GM10266 (cell line): ENCODE measurements around the gene KCTD21.

Experiments used
- DNase-seq: peaks from one replicate; pipeline ENCODE4 v3.0.0; 2012; ENCODE audit errors: extremely low spot score
- TF ChIP-seq, protein P1 (sequence below): IDR thresholded peaks from 2 replicates; pipeline ENCODE4 v1.5.1; 2012; ENCODE audit warnings: mild to moderate bottlenecking, low read depth; ENCODE audit not compliant: control insufficient read depth, insufficient read depth; ENCODE audit errors: missing control alignments

KCTD21 gene

DNA sequence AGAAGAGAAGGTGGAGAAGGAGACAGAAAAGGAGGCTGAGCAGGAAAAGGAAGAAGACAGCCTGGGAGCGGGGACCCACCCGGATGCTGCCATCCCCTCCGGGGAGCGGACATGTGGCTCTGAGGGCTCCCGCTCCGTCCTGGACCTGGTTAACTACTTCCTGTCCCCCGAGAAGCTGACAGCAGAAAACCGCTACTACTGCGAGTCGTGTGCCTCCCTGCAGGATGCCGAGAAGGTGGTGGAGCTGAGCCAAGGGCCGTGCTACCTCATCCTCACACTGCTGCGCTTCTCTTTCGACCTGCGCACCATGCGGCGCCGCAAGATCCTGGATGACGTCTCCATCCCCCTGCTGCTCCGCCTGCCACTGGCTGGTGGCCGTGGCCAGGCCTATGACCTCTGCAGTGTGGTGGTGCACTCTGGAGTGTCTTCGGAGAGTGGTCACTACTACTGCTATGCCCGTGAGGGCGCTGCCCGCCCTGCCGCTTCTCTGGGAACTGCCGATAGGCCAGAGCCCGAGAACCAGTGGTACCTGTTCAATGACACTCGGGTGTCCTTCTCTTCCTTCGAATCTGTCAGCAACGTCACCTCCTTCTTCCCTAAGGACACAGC is 21.7 kb upstream of the KCTD21 start:
- TF ChIP-seq, protein P1, sequence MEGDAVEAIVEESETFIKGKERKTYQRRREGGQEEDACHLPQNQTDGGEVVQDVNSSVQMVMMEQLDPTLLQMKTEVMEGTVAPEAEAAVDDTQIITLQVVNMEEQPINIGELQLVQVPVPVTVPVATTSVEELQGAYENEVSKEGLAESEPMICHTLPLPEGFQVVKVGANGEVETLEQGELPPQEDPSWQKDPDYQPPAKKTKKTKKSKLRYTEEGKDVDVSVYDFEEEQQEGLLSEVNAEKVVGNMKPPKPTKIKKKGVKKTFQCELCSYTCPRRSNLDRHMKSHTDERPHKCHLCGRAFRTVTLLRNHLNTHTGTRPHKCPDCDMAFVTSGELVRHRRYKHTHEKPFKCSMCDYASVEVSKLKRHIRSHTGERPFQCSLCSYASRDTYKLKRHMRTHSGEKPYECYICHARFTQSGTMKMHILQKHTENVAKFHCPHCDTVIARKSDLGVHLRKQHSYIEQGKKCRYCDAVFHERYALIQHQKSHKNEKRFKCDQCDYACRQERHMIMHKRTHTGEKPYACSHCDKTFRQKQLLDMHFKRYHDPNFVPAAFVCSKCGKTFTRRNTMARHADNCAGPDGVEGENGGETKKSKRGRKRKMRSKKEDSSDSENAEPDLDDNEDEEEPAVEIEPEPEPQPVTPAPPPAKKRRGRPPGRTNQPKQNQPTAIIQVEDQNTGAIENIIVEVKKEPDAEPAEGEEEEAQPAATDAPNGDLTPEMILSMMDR = no peak
- DNase-seq = no peak

GRCh38 chr11:78209478-78209877 is 21.1 kb upstream of the KCTD21 start:
- TF ChIP-seq, protein P1 = no peak
- DNase-seq = no peak

DNA sequence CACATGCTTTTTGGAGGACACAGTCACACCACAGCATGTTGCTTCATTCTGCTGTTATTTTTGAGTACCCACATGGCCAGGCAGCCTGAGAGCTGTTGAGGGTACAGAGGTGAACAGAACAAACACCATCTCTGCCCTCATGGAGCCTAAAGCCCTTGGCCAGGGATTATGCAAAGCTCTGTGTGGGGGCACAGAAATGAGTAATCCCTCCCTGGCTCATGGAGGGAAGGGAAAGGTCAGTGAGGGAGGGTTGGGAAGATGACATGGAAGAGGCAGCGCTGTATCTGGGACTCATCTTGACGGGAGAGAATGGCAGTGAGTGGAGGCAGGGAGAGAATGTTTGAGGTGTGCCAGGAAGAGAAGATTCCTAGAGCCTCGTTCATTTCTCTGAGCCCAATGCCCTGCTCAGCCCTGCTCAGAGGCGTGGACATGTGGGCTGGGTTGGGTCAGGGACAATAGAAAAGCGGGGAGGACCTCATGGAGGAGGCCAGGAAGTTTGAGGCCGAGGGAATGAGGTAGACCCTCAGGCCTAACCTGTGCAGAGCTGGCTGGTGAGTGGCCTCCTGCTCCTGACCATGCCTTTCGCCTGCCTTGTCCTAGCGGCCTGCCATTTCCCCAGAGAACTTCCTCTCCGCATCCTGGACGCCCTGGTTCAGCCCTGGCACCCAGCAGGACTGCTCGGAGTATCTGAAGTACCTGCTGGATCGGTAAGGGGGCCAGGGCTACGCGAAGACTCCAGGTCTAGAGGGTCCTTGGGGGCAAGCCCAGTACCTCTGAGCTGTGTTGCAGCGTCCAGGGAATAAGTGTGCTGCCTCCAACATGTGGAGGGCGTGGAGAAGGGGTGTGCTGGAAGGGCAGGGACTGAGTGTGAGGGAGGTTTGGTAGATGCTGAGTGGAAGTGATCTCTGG is 20.1 kb upstream of the KCTD21 start:
- TF ChIP-seq, protein P1 = no peak
- no peak for DNase-seq

DNA sequence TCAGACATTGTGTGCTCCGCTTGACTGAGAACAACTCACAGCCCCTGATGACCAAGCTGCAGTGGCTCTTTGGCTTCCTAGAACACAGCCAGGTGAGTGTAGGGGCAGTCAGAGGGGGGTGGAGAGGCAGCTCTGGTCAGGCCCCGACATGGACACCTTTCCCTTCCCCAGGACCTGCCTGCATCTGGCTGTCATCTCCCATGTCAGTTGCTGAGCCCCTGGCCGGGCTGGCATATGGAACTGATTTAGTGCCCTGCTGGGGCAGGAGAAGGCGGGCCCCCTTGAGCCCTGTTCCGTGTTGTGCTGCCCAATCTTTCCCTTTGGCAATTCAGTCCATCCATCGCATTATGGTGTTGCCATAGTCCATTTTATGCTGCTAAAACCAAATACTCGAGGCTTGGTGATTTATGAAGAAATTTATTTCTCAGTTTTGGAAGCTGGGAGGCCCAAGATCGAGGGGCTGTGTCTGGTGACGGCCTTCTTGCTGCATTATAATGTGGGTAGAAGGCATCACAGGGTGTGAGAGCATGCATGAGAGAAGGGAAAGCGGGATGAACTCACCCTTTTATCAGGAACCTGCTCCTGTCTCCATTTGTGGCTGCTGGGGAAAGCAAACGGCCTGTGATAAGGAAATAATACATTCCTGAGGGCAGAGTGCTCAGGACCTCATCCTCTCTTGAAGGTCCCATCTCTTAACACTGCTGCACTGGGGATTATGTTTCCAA is 19.3 kb upstream of the KCTD21 start:
- no peak for DNase-seq
- TF ChIP-seq, protein P1 = no peak

DNA sequence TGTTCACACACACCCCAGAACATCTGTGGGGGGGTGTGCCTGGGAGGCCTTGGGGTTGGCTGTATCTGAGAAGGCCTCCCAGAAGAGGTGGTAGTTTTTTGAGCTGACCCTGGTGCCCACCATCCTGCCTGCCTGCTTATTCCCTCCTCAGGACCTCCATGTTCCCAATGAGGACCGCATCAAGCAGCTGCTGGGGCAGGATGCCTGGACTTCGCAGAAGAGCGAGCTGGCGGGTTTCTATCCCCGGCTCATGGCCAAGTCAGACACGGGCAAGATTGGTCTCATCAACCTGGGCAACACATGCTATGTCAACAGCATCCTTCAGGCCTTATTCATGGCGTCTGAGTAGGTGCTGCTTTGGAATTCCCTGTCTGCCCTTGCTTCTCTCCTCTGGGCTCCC is 17.3 kb upstream of the KCTD21 start:
- TF ChIP-seq, protein P1 = no peak
- no peak for DNase-seq

DNA sequence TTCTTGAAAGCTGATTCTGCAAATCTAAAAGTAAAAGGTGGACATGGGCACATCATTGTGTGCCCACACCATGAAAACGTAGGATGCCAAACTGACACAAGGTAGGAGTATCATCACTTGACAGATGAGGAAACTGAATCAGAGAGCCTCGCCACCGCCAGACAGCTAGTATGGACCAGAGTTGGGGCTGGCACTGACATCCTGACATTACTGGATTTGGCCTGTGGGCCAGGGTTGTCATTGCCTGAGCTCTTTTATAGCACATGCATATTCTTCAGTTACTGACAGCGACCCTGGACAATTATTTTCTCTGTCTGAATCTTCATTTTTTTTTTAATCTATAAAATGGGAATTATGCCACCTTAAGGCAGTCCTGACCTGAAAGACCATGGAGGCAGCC is 16.8 kb upstream of the KCTD21 start:
- TF ChIP-seq, protein P1 = no peak
- no peak for DNase-seq
